Kidney epithelial cell (primary cell): Measurements from ENCODE around the gene SLC24A1. TPM values are rescaled to one million over a fixed set of nuclear protein-coding genes. Genes with fewer than 3 reads are reported as not detected.

Experiments
- DNase-seq: peaks from one replicate; pipeline ENCODE4 v3.0.0-alpha.2; 2010; ENCODE audit warnings: low read depth
- H3K27me3 ChIP-seq: 2 replicates; pipeline ENCODE4 v1.6.0; 2011; ENCODE audit warnings: low read length; ENCODE audit not compliant: control insufficient read depth, insufficient read depth
- H3K36me3 ChIP-seq: 2 replicates; pipeline ENCODE4 v1.5.1; 2011; ENCODE audit warnings: low read length; ENCODE audit not compliant: control insufficient read depth, insufficient read depth
- H3K4me3 ChIP-seq: 2 replicates; pipeline ENCODE4 v1.5.1; 2011; ENCODE audit warnings: low read depth, mild to moderate bottlenecking, control low read depth, low read length
- total RNA-seq: library from RNA; depleted of rRNA; stranded (reverse); fragments of >200 nt; gene quantifications from 2 replicates; pipeline ENCODE4 v1.2.3, GENCODE V29; 2015
- TF ChIP-seq, protein P1 (sequence below): IDR thresholded peaks from 2 replicates; pipeline ENCODE4 v1.5.1; 2011; ENCODE audit warnings: mild to moderate bottlenecking, moderate library complexity, low read length, control low read depth, inconsistent platforms; ENCODE audit not compliant: insufficient read depth, poor library complexity, severe bottlenecking

SLC24A1 gene
- total RNA-seq, 1 donor from 2014 or later: 11.3 TPM

DNA sequence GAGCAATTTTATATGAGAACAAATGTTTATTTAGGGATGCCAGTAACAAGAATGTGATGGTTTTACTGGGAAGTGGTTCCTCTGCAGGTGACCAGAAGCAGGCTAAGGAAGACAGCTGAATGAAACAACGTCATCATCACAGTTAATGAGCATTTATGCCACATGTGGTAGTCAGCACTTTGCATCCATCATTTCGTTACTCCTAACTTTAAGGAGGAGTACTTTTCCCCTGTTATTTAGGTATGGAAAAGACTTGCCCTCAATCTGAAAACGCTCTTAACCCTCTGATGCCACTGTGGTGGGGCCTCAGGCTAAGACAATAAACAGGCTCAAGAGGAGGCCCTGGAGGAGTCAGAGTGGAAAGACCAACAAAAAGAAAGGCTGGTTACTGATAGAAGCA lies 42.0 kb upstream of the SLC24A1 start:
- Histone ChIP-seq H3K4me3 (no peak overlapping the region), H3K36me3 (peaks cover 1% of the 10 kb centered on the region), H3K27me3 (no peaks in the 10 kb centered on the region)
- DNase-seq: no peak
- TF ChIP-seq, protein P1, sequence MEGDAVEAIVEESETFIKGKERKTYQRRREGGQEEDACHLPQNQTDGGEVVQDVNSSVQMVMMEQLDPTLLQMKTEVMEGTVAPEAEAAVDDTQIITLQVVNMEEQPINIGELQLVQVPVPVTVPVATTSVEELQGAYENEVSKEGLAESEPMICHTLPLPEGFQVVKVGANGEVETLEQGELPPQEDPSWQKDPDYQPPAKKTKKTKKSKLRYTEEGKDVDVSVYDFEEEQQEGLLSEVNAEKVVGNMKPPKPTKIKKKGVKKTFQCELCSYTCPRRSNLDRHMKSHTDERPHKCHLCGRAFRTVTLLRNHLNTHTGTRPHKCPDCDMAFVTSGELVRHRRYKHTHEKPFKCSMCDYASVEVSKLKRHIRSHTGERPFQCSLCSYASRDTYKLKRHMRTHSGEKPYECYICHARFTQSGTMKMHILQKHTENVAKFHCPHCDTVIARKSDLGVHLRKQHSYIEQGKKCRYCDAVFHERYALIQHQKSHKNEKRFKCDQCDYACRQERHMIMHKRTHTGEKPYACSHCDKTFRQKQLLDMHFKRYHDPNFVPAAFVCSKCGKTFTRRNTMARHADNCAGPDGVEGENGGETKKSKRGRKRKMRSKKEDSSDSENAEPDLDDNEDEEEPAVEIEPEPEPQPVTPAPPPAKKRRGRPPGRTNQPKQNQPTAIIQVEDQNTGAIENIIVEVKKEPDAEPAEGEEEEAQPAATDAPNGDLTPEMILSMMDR: no peak

DNA sequence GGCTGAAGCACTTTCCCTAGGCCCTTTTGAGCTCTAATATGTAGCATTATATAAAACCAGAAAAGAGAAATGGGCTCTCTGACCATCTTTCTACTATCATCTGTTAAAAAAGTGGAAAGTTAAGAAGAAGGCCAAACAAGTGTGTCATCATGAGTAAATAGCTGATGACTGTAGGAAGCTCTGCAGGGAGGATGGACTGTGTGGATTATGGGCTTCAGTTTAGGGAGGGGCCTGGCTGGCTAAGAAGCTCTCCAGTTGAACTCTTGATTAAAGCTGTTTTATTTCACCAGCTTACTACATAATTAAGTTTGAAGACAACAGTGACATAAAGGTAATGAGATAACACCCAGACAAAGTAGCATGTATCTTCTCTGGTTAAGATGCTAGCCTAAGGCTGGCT lies 41.5 kb upstream of the SLC24A1 start:
- Histone ChIP-seq H3K4me3 (no peak overlapping the region), H3K36me3 (peaks cover 1% of the 10 kb centered on the region), H3K27me3 (no peaks in the 10 kb centered on the region)
- TF ChIP-seq, protein P1: no peak
- DNase-seq: no peak

GRCh38 chr15:65583701-65584100 lies 38.0 kb upstream of the SLC24A1 start:
- TF ChIP-seq, protein P1: no peak
- Histone ChIP-seq H3K27me3 (no peaks in the 10 kb centered on the region), H3K4me3 (no peak overlapping the region), H3K36me3 (peaks cover 1% of the 10 kb centered on the region)
- peak; percentile 23 for DNase-seq

- H3K27me3 ChIP-seq: no peaks in the 10 kb centered on the region
- H3K36me3 ChIP-seq: peaks cover 3% of the 10 kb centered on the region
- no peak for DNase-seq
- no peak overlapping the region for H3K4me3 ChIP-seq
- TF ChIP-seq, protein P1: no peak
Measured at GRCh38 chr15:65584241-65584640, 37.5 kb upstream of the SLC24A1 start.

DNA sequence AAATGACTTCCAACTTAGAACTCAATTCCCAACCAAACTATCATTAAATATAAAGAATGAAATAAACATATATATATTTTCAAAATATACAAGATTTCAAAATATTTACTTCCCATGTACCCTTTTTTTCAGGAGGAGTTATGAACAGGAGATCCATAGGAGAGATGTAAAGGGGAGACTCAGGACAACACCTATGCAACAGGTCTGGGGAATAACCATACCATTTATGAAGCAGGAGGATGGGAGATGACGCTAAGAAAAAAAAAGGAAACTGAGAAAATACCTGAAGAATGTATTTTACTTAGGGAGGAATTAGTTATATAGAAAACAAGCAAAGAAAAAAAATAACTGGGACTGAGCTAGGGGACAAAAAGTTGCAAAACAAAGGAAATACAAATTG lies 34.6 kb upstream of the SLC24A1 start:
- Histone ChIP-seq H3K4me3 (no peak overlapping the region), H3K27me3 (no peaks in the 10 kb centered on the region), H3K36me3 (peaks cover 2% of the 10 kb centered on the region)
- TF ChIP-seq, protein P1: no peak
- DNase-seq: no peak

GRCh38 chr15:65595960-65596359 lies 25.8 kb upstream of the SLC24A1 start:
- Histone ChIP-seq H3K36me3 (no peaks in the 10 kb centered on the region), H3K27me3 (no peaks in the 10 kb centered on the region), H3K4me3 (no peak overlapping the region)
- no peak for DNase-seq
- TF ChIP-seq, protein P1: peak; percentile 26
